B cell (primary cell): ENCODE measurements around the gene SKOR1. TPM values are rescaled to one million over a fixed set of nuclear protein-coding genes. Genes with fewer than 3 reads are reported as not detected.

Experiments
- ATAC-seq: fragments of 200-7000 bp; cut with Tn5 transposase; one replicate; pipeline ENCODE4 v1.10.0; 2021; ENCODE audit warnings: low read depth, mild to moderate bottlenecking, moderate number of reproducible peaks, moderate library complexity
- CTCF ChIA-PET: fragments of 350-600 bp; sonication (Branson Sonifier 250); formaldehyde crosslinking; loops from one replicate; lab custom pipeline; 2021; ENCODE audit warnings: antibody characterized with exemption, inconsistent platforms; lab: Charles Lee
- POLR2A ChIA-PET: fragments of 350-600 bp; sonication (Branson Sonifier 250); formaldehyde crosslinking; loops from one replicate; lab custom pipeline; 2021; ENCODE audit warnings: antibody characterized with exemption; lab: Charles Lee
- DNase-seq: peaks from one replicate; pipeline ENCODE4 v3.0.0; 2013
- H2AFZ ChIP-seq: 2 replicates; pipeline ENCODE4 v1.6.1; 2012; ENCODE audit warnings: mild to moderate bottlenecking, low read depth, low read length; ENCODE audit not compliant: insufficient read depth, poor library complexity, severe bottlenecking
- H3K27ac ChIP-seq, 2 donors: 1 replicate in 1 of 2; 2 replicates in 1 of 2; pipeline ENCODE4 v1.5.1; 2012 to 2013; ENCODE audit warnings: low read length in 2 of 2, mild to moderate bottlenecking in 2 of 2, moderate library complexity in 1 of 2
- H3K27me3 ChIP-seq, 4 experiments: fragments of 200-600 bp in 1 of 4; sonication (generic) in 1 of 4; replicated peaks in 1 of 4; 1 replicate in 2 of 4; 2 replicates in 2 of 4; pipeline versions ENCODE4 v1.6.1 to v1.7.0; 2013 to 2016; ENCODE audit warnings: low read length in 3 of 4, mild to moderate bottlenecking in 2 of 4, mixed read lengths in 1 of 4, moderate library complexity in 1 of 4; ENCODE audit not compliant: insufficient read depth in 4 of 4, control insufficient read depth in 3 of 4; ENCODE audit errors: control extremely low read depth in 1 of 4
- H3K36me3 ChIP-seq, 2 experiments: replicated peaks in 1 of 2; 1 replicate in 1 of 2; 2 replicates in 1 of 2; pipeline versions ENCODE4 v1.6.1 to v1.7.1; 2013; ENCODE audit warnings: low read length in 1 of 2; ENCODE audit not compliant: insufficient read depth in 2 of 2, control insufficient read depth in 1 of 2; ENCODE audit errors: control extremely low read depth in 1 of 2, extremely low read depth in 1 of 2
- H3K4me1 ChIP-seq, 2 donors: fragments of 200-600 bp in 1 of 2; sonication (generic) in 1 of 2; 1 replicate in 1 of 2; 2 replicates in 1 of 2; pipeline versions ENCODE4 v1.5.1 to v1.6.1; 2013 to 2017; ENCODE audit warnings: low read length in 2 of 2; ENCODE audit not compliant: control insufficient read depth in 2 of 2, insufficient read depth in 2 of 2
- H3K4me2 ChIP-seq: replicated peaks from 2 replicates; pipeline ENCODE3; 2012; ENCODE audit warnings: mild to moderate bottlenecking, low read depth, low read length; ENCODE audit not compliant: poor library complexity, severe bottlenecking
- H3K4me3 ChIP-seq, 5 experiments: fragments of 200-600 bp in 1 of 5; sonication (generic) in 1 of 5; 1 replicate in 3 of 5; 2 replicates in 2 of 5; pipeline versions ENCODE4 v1.5.1 to v1.7.0; 2011 to 2016; ENCODE audit warnings: low read length in 4 of 5, mild to moderate bottlenecking in 4 of 5, low read depth in 2 of 5, control low read depth in 1 of 5, moderate library complexity in 1 of 5; ENCODE audit not compliant: insufficient read depth in 1 of 5; ENCODE audit errors: control extremely low read depth in 1 of 5, extremely low read depth in 1 of 5
- H3K79me2 ChIP-seq: fragments of 200-600 bp; sonication (generic); one replicate; pipeline ENCODE4 v1.6.0; 2016; ENCODE audit warnings: low read length; ENCODE audit not compliant: control insufficient read depth, insufficient read depth
- H3K9ac ChIP-seq: fragments of 200-600 bp; sonication (generic); 2 replicates; pipeline ENCODE4 v1.6.1; 2017; ENCODE audit warnings: mild to moderate bottlenecking, low read length, moderate library complexity
- H3K9me3 ChIP-seq, 3 donors: one replicate each; pipeline versions ENCODE4 v1.6.1 to v1.7.1; 2013; ENCODE audit warnings: low read length in 2 of 3; ENCODE audit not compliant: control insufficient read depth in 2 of 3, insufficient read depth in 1 of 3; ENCODE audit errors: control extremely low read depth in 1 of 3
- H4K20me1 ChIP-seq: 2 replicates; pipeline ENCODE4 v1.6.0; 2012; ENCODE audit warnings: mild to moderate bottlenecking, low read length; ENCODE audit not compliant: insufficient read depth, control insufficient read depth, poor library complexity, severe bottlenecking
- H3K27ac Mint-ChIP-seq: one replicate; pipeline ENCODE4 v1.8.0; 2021; ENCODE audit warnings: mixed read lengths
- H3K27me3 Mint-ChIP-seq: one replicate; pipeline ENCODE4 v1.8.0; 2021; ENCODE audit warnings: mixed read lengths
- H3K4me1 Mint-ChIP-seq: one replicate; pipeline ENCODE4 v1.8.0; 2021; ENCODE audit warnings: mixed read lengths
- H3K4me3 Mint-ChIP-seq: one replicate; pipeline ENCODE4 v1.8.0; 2021; ENCODE audit warnings: mixed read lengths
- H3K9me3 Mint-ChIP-seq: one replicate; pipeline ENCODE4 v1.8.0; 2022; ENCODE audit warnings: mixed read lengths; ENCODE audit not compliant: insufficient read depth
- CTCF ChIP-seq: fragments of 200-600 bp; IDR thresholded peaks from one replicate; pipeline ENCODE4 v1.8.0; 2022; ENCODE audit warnings: antibody characterized with exemption, mild to moderate bottlenecking
- EZH2 ChIP-seq: IDR thresholded peaks from 2 replicates; pipeline ENCODE4 v1.6.1; 2012; ENCODE audit warnings: borderline replicate concordance, low read depth, mild to moderate bottlenecking, moderate library complexity, low read length; ENCODE audit not compliant: insufficient read depth, poor library complexity, severe bottlenecking
- WGBS: methylation state at CpG from one replicate; pipeline ENCODE4 v1.1.5; 2013; ENCODE audit warnings: missing lambda C conversion rate; ENCODE audit not compliant: insufficient coverage; 5-methylcytosine and 5-hydroxymethylcytosine counted together
- intact Hi-C: fragments of 100-400 bp; cut with micrococcal nuclease; formaldehyde crosslinking; loops from one replicate; pipeline ENCODE4 v1.10.0; 2022
- polyA plus RNA-seq: library from polyadenylated mRNA; depleted of rRNA; stranded (reverse); fragments of >200 nt; gene quantifications from 2 replicates; pipeline ENCODE4 v1.2.3, GENCODE V29; 2012
- total RNA-seq, 2 donors: library from RNA; stranded (reverse); fragments of 120-200 nt in 1 of 2; gene quantifications; 1 replicate in 1 of 2; 2 replicates in 1 of 2; pipeline versions ENCODE4 v1.2.3 to v1.2.4, GENCODE V29; 2013 to 2022

SKOR1 gene
- total and polyA plus RNA-seq, 2 donors (not counting 1 experiment from before 2014, with no cell fraction given), result 0.37 to 0.67 TPM

DNA sequence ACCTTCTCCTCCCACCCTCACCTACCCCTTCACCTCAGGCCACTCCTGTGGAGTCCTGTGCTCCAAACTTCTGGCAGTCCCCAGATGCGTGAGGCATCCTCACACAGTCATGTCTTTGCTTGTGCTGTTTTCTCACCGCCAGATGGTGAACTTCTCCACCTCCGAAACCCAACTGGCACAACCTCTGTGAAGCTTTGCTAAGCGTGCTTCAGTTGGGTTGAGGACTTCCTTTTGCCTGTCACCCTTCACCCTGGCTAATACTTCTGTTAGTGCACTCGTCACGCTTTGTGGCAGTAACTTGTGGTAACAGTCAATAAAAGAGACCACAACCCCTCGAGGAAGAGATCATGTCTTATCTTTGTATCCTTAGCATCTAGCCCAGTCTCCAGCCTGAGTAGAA is 42.0 kb upstream of the SKOR1 start:
- Mint-ChIP-seq H3K4me1 (peaks cover 62% of the 10 kb centered on the region), H3K27ac (peak overlapping the region; percentile 88), H3K4me3 (peak overlapping the region; percentile 53), H3K9me3 (no peaks in the 10 kb centered on the region), H3K27me3 (no peaks in the 10 kb centered on the region)
- 0% methylated on average over 5 of the region's 7 CpGs for WGBS
- Histone ChIP-seq H3K4me1 (peaks cover 46 to 50% of the 10 kb centered on the region in 2 donors), H3K9me3 (peaks cover 0 to 9% (median 0%) of the 10 kb centered on the region in 3 donors), H3K79me2 (no peaks in the 10 kb centered on the region), H3K36me3 (no peaks in the 10 kb centered on the region), H3K27ac (peak overlapping the region; percentile 43 to 85), H3K9ac (peak overlapping the region; percentile 21), H4K20me1 (no peaks in the 10 kb centered on the region), H3K4me2 (peak overlapping the region; percentile 54), H3K4me3 (peak overlapping the region in 1 of 5 experiments; percentile 5), H3K27me3 (no peaks in the 10 kb centered on the region), H2AFZ (no peak overlapping the region)
- peak; percentile 64 for ATAC-seq
- peak; percentile 87 for DNase-seq
- no peak for TF ChIP-seq EZH2
- peak; percentile 75 for TF ChIP-seq CTCF
- ChIA-PET CTCF (interaction anchor here (0.6 to 10.4 kb wide), 12 partner anchors 9 to 427 kb away, joined by 3 to 237 read pairs (median 8); partner anchors contain the start of genes MAP2K5, RNU6-1 and SKOR1), POLR2A (interaction anchor here (1.9 to 3.5 kb wide), 3 partner anchors 40 to 52 kb away, joined by 10 to 22 read pairs (median 20); partner anchors contain the start of gene SKOR1)
- intact Hi-C loops, result loop anchor here (1.0 to 10.0 kb wide), 9 partner anchors 41 to 699 kb away; partner anchors contain the start of genes FEM1B, MAP2K5, PIAS1 and RNU6-1
